GM12892 (cell line): ENCODE results near the gene C3orf70.

Source experiments
- POLR2A ChIP-seq: IDR thresholded peaks from 2 replicates; pipeline ENCODE4 v1.6.1; 2011; ENCODE audit warnings: low read depth, low read length, control low read depth
- POLR2AphosphoS5 ChIP-seq: IDR thresholded peaks from 2 replicates; pipeline ENCODE4 v1.6.1; 2011; ENCODE audit warnings: low read depth, low read length, control low read depth
- TAF1 ChIP-seq: IDR thresholded peaks from 2 replicates; pipeline ENCODE4 v1.6.1; 2011; ENCODE audit warnings: low read depth, mild to moderate bottlenecking, control low read depth, low read length, borderline replicate concordance

DNA sequence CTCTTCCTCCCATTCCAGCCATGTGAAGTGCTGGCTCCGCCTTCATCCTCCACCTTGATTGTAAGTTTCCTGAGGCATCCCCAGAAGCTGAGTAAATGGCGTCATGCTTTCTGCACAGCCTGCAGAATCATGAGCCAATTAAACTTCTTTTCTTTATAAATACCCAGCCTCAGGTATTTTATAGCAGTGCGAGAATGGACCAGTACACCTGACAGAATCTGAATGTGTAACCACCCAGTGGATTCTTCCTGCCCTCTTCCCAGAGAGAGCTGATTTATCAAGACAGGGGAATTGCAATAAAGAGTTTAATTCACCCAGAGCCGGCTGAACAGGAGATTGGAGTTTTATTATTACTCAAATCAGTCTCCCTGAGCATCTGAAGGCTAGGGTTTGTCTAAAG lies 86.6 kb downstream of the C3orf70 start:
- TF ChIP-seq POLR2A, result no peak
- no peak for TF ChIP-seq POLR2AphosphoS5
- TF ChIP-seq TAF1, result no peak
